Left lung (tissue), 10 donors: ENCODE results near the gene TRDN. TPM values are rescaled to one million over a fixed set of nuclear protein-coding genes. Genes with fewer than 3 reads are reported as not detected.

ENCODE experiments used
- ATAC-seq: fragments of 200-7000 bp; cut with Tn5 transposase; one replicate; pipeline ENCODE4 v1.9.1; 2020; ENCODE audit warnings: moderate library complexity
- DNase-seq, 4 donors: peaks; one replicate each; pipeline ENCODE4 v3.0.0-alpha.2; 2013 to 2020
- H3K27ac ChIP-seq, 2 donors: fragments of 200-600 bp; sonication (generic) in 1 of 2; one replicate each; pipeline versions ENCODE4 v1.5.0 to v1.8.0; 2020 to 2021
- H3K27me3 ChIP-seq, 2 donors: fragments of 200-600 bp; sonication (generic) in 1 of 2; one replicate each; pipeline versions ENCODE4 v1.5.0 to v1.8.0; 2020 to 2021
- H3K36me3 ChIP-seq, 2 donors: fragments of 200-600 bp; sonication (generic) in 1 of 2; one replicate each; pipeline versions ENCODE4 v1.5.0 to v1.8.0; 2020 to 2021
- H3K4me1 ChIP-seq, 2 donors: fragments of 200-600 bp; one replicate each; pipeline ENCODE4 v1.8.0; 2021
- H3K4me3 ChIP-seq, 2 donors: fragments of 200-600 bp; sonication (generic) in 1 of 2; one replicate each; pipeline versions ENCODE4 v1.5.0 to v1.8.0; 2020 to 2021; ENCODE audit warnings: mild to moderate bottlenecking in 1 of 2
- H3K9me3 ChIP-seq, 2 donors: fragments of 200-600 bp; sonication (generic) in 1 of 2; one replicate each; pipeline versions ENCODE4 v1.5.0 to v1.8.0; 2020 to 2021
- CTCF ChIP-seq, 2 donors: fragments of 200-600 bp; sonication (generic) in 1 of 2; IDR thresholded peaks; one replicate each; pipeline versions ENCODE4 v1.5.0 to v1.8.0; 2021; ENCODE audit warnings: antibody characterized with exemption in 2 of 2
- intact Hi-C, 2 donors: fragments of 100-400 bp; cut with DNase I; formaldehyde crosslinking; loops; one replicate each; pipeline versions ENCODE4 v1.11.2 to v1.14.2; 2022
- polyA plus RNA-seq, 6 donors: library from polyadenylated mRNA; unstranded; fragments of 120-200 nt; gene quantifications; one replicate each; pipeline ENCODE4 v1.2.1, GENCODE V29; 2013; ENCODE audit not compliant: insufficient read length in 6 of 6
- total RNA-seq, 2 donors: library from RNA; stranded (reverse); fragmentation: NEBNext Ultra II Directional; extraction: Animal tissue kit (Norgen Biotek cat#: 25700); gene quantifications; one replicate each; pipeline ENCODE4 v1.2.1, GENCODE V29; 2021
- donor health status: DM: no; HTN: yes; CAD: no.
- donor health status: DM: no; HTN: no; CAD: no.

Gene TRDN
- total and polyA plus RNA-seq, 8 donors = 0.03 to 0.18 (median 0.11) TPM; not detected in 3

- no peak for TF ChIP-seq CTCF (IDR thresholded peaks at IDR 0.05)
Observed at GRCh38 chr6:123616942-123617341, 19.8 kb downstream of the TRDN start.

DNA sequence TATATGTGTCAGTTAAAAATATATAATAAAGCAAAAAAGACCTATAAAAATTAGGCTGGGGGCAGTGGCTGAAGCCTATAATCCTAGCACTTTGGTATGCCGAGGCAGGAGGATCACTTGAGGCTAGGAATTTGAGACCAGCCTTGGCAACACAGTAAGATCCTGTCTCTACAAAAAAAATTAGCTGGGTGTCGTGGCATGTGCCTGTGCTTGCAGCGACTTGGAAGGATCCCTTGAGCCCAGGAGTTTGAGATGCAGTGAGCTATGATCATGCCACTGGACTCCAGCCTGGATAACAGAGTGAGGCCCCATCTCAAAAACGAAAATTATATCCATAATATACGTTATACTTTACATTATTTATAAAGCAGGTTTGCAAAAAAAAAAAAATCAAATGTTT, 20.7 kb downstream of the TRDN start:
- no peak overlapping the region for H3K27ac ChIP-seq
- H3K36me3 ChIP-seq = no peaks in the 10 kb centered on the region
- TF ChIP-seq CTCF (IDR thresholded peaks at IDR 0.05) = no peak
- H3K9me3 ChIP-seq = no peaks in the 10 kb centered on the region
- DNase-seq (no peak), ATAC-seq (no peak)
- H3K27me3 ChIP-seq = no peaks in the 10 kb centered on the region
- no peak overlapping the region for H3K4me3 ChIP-seq
- intact Hi-C loops = no loop called here
- H3K4me1 ChIP-seq = no peaks in the 10 kb centered on the region

More at GRCh38 chr6:123616942-123617341, 19.8 kb downstream of the TRDN start:
- no peaks in the 10 kb centered on the region for H3K9me3 ChIP-seq
- DNase-seq = no peak
- no peaks in the 10 kb centered on the region for H3K36me3 ChIP-seq
- no peak overlapping the region for H3K4me3 ChIP-seq
- intact Hi-C loops = no loop called here
- H3K27me3 ChIP-seq = no peaks in the 10 kb centered on the region
- ATAC-seq = no peak
- H3K4me1 ChIP-seq = no peaks in the 10 kb centered on the region
- H3K27ac ChIP-seq = no peak overlapping the region

DNA sequence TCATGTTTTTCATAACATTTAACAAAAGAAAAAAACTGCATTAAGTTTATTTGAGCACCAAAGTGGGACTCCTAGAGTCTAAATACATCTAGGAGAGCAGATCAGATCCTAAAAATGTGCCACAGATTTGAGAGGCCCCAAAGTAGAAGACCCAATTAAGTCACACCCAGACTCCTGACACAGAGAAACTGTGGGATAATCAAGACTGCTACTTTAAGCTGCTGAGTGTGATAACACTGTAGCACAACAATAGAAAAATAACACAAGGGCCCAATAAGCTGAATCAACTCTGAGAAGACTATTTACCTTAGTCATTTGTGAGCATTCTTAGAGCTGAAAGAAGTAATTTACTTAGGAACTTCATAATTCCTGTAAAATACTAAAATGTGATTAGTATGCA, 26.0 kb downstream of the TRDN start:
- no peak for TF ChIP-seq CTCF (IDR thresholded peaks at IDR 0.05)
- Histone ChIP-seq H3K4me1 (no peaks in the 10 kb centered on the region), H3K9me3 (no peaks in the 10 kb centered on the region), H3K36me3 (no peaks in the 10 kb centered on the region), H3K27me3 (no peaks in the 10 kb centered on the region), H3K4me3 (no peak overlapping the region), H3K27ac (no peak overlapping the region)
- ATAC-seq (no peak), DNase-seq (no peak)
- intact Hi-C loops = no loop called here

DNA sequence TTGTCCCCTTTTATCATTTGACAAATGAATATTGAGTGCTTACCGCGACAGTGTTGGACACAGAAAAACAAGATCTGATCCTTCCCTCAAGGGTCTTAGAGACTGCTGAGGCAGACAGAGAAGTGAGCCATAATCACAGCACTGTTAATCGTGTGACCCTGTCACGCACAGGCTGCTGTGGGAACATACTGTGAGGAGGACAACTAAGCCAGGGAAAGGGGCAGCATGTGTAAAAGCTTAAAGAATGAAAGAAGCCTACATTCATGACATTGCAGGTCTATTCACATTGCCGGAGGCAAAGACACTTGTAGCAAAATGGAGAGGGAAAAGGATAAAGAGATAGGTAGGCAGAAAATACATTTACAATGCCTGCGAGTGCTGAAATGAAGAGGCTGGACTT, 32.7 kb downstream of the TRDN start:
- Histone ChIP-seq H3K27me3 (no peaks in the 10 kb centered on the region), H3K4me1 (no peaks in the 10 kb centered on the region), H3K36me3 (no peaks in the 10 kb centered on the region), H3K27ac (no peak overlapping the region), H3K9me3 (no peaks in the 10 kb centered on the region), H3K4me3 (no peak overlapping the region)
- DNase-seq (no peak), ATAC-seq (no peak)
- TF ChIP-seq CTCF (IDR thresholded peaks at IDR 0.05) = no peak
- intact Hi-C loops = no loop called here

- intact Hi-C loops = no loop called here
- Histone ChIP-seq H3K27me3 (no peaks in the 10 kb centered on the region), H3K9me3 (no peaks in the 10 kb centered on the region), H3K4me1 (no peaks in the 10 kb centered on the region), H3K27ac (no peak overlapping the region), H3K4me3 (no peak overlapping the region), H3K36me3 (no peaks in the 10 kb centered on the region)
- DNase-seq (no peak), ATAC-seq (no peak)
- TF ChIP-seq CTCF (IDR thresholded peaks at IDR 0.05) = no peak
Observed at GRCh38 chr6:123598011-123598410, 38.7 kb downstream of the TRDN start.
